ENCODE data around the gene CLEC1B. TPM values are rescaled to one million over a fixed set of nuclear protein-coding genes. Genes with fewer than 3 reads are reported as not detected.

The CLEC1B gene
- total and polyA plus RNA-seq, 10 of the 15 experiments (the other 5 are each of a cell fraction or from before 2014, with no cell fraction given): not detected

- Histone ChIP-seq H3K4me1 (ENCODE audit: control insufficient read depth, insufficient read depth, low read length) (peaks cover 6% of the 10 kb centered on the region; the same call in 1 of the 2 replicates), H3K4me3 (no peak overlapping the region), H3K27ac (ENCODE audit: control insufficient read depth, insufficient read depth) (no peak overlapping the region), H3K9ac (ENCODE audit: control insufficient read depth, insufficient read depth, low read length) (no peak overlapping the region), H4K20me1 (ENCODE audit: control insufficient read depth, insufficient read depth) (no peaks in the 10 kb centered on the region), H3K27me3 (replicated peaks in 1 of 2; ENCODE audit: control insufficient read depth in 2 of 2, insufficient read depth in 2 of 2, low read length in 1 of 2) (no peaks in the 10 kb centered on the region), H3K9me3 (replicated peaks; ENCODE audit: control insufficient read depth, insufficient read depth, low read length) (no peaks in the 10 kb centered on the region), H2AFZ (ENCODE audit: control insufficient read depth, low read depth, low read length) (no peak overlapping the region), H3K79me2 (ENCODE audit: control insufficient read depth, insufficient read depth, low read length) (no peaks in the 10 kb centered on the region), H3K4me2 (ENCODE audit: control insufficient read depth, insufficient read depth) (no peak overlapping the region), H3K36me3 (ENCODE audit: control insufficient read depth in 2 of 2, insufficient read depth in 2 of 2, low read length in 1 of 2) (no peaks in the 10 kb centered on the region)
- ChIA-PET POLR2A (no interaction called here), CTCF (no interaction called here), SMC1A (ENCODE audit: uncharacterized antibody, unreplicated experiment) (no interaction called here), RAD21 (ENCODE audit: unreplicated experiment) (no interaction called here)
- no peak for ATAC-seq
- no peak for DNase-seq (ENCODE audit: low read depth, low spot score)
- no TSS peak for BruUV-seq (replicated peaks)
- WGBS (ENCODE audit: insufficient coverage, insufficient replicate concordance, low lambda C conversion rate, missing lambda C conversion rate): 18% methylated on average over 5 of the region's 5 CpGs
- intact Hi-C loops (cut with micrococcal nuclease; ENCODE audit: unreplicated experiment) (no loop called here), in situ Hi-C loops (cut with MboI) (no loop called here)
- FAIRE-seq: no peak
- TF ChIP-seq ZNF622 (IDR thresholded peaks at IDR 0.05): no peak
- TF ChIP-seq, protein P1, sequence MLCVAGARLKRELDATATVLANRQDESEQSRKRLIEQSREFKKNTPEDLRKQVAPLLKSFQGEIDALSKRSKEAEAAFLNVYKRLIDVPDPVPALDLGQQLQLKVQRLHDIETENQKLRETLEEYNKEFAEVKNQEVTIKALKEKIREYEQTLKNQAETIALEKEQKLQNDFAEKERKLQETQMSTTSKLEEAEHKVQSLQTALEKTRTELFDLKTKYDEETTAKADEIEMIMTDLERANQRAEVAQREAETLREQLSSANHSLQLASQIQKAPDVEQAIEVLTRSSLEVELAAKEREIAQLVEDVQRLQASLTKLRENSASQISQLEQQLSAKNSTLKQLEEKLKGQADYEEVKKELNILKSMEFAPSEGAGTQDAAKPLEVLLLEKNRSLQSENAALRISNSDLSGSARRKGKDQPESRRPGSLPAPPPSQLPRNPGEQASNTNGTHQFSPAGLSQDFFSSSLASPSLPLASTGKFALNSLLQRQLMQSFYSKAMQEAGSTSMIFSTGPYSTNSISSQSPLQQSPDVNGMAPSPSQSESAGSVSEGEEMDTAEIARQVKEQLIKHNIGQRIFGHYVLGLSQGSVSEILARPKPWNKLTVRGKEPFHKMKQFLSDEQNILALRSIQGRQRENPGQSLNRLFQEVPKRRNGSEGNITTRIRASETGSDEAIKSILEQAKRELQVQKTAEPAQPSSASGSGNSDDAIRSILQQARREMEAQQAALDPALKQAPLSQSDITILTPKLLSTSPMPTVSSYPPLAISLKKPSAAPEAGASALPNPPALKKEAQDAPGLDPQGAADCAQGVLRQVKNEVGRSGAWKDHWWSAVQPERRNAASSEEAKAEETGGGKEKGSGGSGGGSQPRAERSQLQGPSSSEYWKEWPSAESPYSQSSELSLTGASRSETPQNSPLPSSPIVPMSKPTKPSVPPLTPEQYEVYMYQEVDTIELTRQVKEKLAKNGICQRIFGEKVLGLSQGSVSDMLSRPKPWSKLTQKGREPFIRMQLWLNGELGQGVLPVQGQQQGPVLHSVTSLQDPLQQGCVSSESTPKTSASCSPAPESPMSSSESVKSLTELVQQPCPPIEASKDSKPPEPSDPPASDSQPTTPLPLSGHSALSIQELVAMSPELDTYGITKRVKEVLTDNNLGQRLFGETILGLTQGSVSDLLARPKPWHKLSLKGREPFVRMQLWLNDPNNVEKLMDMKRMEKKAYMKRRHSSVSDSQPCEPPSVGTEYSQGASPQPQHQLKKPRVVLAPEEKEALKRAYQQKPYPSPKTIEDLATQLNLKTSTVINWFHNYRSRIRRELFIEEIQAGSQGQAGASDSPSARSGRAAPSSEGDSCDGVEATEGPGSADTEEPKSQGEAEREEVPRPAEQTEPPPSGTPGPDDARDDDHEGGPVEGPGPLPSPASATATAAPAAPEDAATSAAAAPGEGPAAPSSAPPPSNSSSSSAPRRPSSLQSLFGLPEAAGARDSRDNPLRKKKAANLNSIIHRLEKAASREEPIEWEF (IDR thresholded peaks at IDR 0.05; ENCODE audit: insufficient replicate concordance, low read depth, low read length): no peak
- TF ChIP-seq, protein P2, sequence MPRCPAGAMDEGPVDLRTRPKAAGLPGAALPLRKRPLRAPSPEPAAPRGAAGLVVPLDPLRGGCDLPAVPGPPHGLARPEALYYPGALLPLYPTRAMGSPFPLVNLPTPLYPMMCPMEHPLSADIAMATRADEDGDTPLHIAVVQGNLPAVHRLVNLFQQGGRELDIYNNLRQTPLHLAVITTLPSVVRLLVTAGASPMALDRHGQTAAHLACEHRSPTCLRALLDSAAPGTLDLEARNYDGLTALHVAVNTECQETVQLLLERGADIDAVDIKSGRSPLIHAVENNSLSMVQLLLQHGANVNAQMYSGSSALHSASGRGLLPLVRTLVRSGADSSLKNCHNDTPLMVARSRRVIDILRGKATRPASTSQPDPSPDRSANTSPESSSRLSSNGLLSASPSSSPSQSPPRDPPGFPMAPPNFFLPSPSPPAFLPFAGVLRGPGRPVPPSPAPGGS (IDR thresholded peaks at IDR 0.05; ENCODE audit: borderline replicate concordance, insufficient read depth, low read depth, low read length, poor library complexity, severe bottlenecking): no peak
- TF ChIP-seq, protein P3, sequence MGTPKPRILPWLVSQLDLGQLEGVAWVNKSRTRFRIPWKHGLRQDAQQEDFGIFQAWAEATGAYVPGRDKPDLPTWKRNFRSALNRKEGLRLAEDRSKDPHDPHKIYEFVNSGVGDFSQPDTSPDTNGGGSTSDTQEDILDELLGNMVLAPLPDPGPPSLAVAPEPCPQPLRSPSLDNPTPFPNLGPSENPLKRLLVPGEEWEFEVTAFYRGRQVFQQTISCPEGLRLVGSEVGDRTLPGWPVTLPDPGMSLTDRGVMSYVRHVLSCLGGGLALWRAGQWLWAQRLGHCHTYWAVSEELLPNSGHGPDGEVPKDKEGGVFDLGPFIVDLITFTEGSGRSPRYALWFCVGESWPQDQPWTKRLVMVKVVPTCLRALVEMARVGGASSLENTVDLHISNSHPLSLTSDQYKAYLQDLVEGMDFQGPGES (IDR thresholded peaks at IDR 0.05): no peak
- TF ChIP-seq HSF1 (IDR thresholded peaks at IDR 0.05; ENCODE audit: low read depth, low read length): no peak
- no peak for TF ChIP-seq SMAD1 (IDR thresholded peaks at IDR 0.05; ENCODE audit: low read depth, partially characterized antibody)
- no peak for TF ChIP-seq HDAC2 (IDR thresholded peaks at IDR 0.05)
- no peak for TF ChIP-seq JUNB (IDR thresholded peaks at IDR 0.05)
- no peak for TF ChIP-seq ESRRA (IDR thresholded peaks at IDR 0.05; ENCODE audit: low read length)
- no peak for TF ChIP-seq USF1 (IDR thresholded peaks at IDR 0.05; ENCODE audit: borderline replicate concordance, extremely low read length, insufficient read depth, low read depth, low read length)
- no peak for TF ChIP-seq IRF4 (IDR thresholded peaks at IDR 0.05; ENCODE audit: low read depth, low read length)
- no peak for TF ChIP-seq POLR2A (IDR thresholded peaks at IDR 0.05; ENCODE audit: low read depth, low read length)
- no peak for TF ChIP-seq RAD51 (IDR thresholded peaks at IDR 0.05)
- no peak for TF ChIP-seq SREBF2 (IDR thresholded peaks at IDR 0.05; ENCODE audit: low read length)
Observed at GRCh38 chr12:9960590-9960989, 38.3 kb downstream of the CLEC1B start.
